Vagina (tissue), 2 donors: Measurements from ENCODE around the gene EIPR1. TPM values are rescaled to one million over a fixed set of nuclear protein-coding genes. Genes with fewer than 3 reads are reported as not detected.

Experiments used
- DNase-seq, 2 donors: peaks; one replicate each; pipeline ENCODE4 v3.0.0-alpha.2; 2017; ENCODE audit errors: extremely low spot score in 2 of 2
- H3K27ac ChIP-seq: fragments of 200-600 bp; sonication (generic); one replicate; pipeline ENCODE4 v1.5.1; 2019
- H3K27me3 ChIP-seq: fragments of 200-600 bp; sonication (generic); one replicate; pipeline ENCODE4 v1.5.1; 2019
- H3K36me3 ChIP-seq, 2 donors: fragments of 200-600 bp; sonication (generic); one replicate each; pipeline ENCODE4 v1.5.1; 2017 to 2019
- H3K4me1 ChIP-seq: fragments of 200-600 bp; sonication (generic); one replicate; pipeline ENCODE4 v1.5.1; 2019
- H3K4me3 ChIP-seq, 2 donors: fragments of 200-600 bp; sonication (generic); 1 replicate in 1 of 2; 2 replicates in 1 of 2; pipeline ENCODE4 v1.5.1; 2016 to 2019
- H3K9me3 ChIP-seq: fragments of 200-600 bp; sonication (generic); one replicate; pipeline ENCODE4 v1.5.1; 2019
- CTCF ChIP-seq, 3 experiments: fragments of 450-650 bp in 2 of 3; fragments of 200-600 bp in 1 of 3; sonication (generic) in 1 of 3; IDR thresholded peaks; one replicate each; pipeline ENCODE4 v1.5.1; 2017 to 2019; ENCODE audit warnings: antibody characterized with exemption in 3 of 3, mild to moderate bottlenecking in 2 of 3, moderate library complexity in 2 of 3
- POLR2A ChIP-seq, 2 donors: fragments of 450-650 bp; IDR thresholded peaks; one replicate each; pipeline ENCODE4 v1.6.1; 2017; ENCODE audit warnings: antibody characterized with exemption in 2 of 2, mild to moderate bottlenecking in 2 of 2, moderate library complexity in 2 of 2
- POLR2AphosphoS5 ChIP-seq, 2 donors: sonication (generic); formaldehyde crosslinking; IDR thresholded peaks; one replicate each; pipeline ENCODE4 v1.9.0; 2017; ENCODE audit warnings: antibody characterized with exemption in 2 of 2, mild to moderate bottlenecking in 2 of 2, low read depth in 1 of 2; ENCODE audit not compliant: insufficient read depth in 1 of 2
- intact Hi-C: fragments of 100-400 bp; cut with DNase I; formaldehyde crosslinking; loops from one replicate; pipeline ENCODE4 v1.15.1; 2023
- total RNA-seq: library from RNA; depleted of rRNA; stranded (reverse); fragments of >200 nt; gene quantifications from one replicate; pipeline ENCODE4 v1.2.3, GENCODE V29; 2016

The EIPR1 gene
- total RNA-seq, 1 donor from 2014 or later = 39.8 TPM

DNA sequence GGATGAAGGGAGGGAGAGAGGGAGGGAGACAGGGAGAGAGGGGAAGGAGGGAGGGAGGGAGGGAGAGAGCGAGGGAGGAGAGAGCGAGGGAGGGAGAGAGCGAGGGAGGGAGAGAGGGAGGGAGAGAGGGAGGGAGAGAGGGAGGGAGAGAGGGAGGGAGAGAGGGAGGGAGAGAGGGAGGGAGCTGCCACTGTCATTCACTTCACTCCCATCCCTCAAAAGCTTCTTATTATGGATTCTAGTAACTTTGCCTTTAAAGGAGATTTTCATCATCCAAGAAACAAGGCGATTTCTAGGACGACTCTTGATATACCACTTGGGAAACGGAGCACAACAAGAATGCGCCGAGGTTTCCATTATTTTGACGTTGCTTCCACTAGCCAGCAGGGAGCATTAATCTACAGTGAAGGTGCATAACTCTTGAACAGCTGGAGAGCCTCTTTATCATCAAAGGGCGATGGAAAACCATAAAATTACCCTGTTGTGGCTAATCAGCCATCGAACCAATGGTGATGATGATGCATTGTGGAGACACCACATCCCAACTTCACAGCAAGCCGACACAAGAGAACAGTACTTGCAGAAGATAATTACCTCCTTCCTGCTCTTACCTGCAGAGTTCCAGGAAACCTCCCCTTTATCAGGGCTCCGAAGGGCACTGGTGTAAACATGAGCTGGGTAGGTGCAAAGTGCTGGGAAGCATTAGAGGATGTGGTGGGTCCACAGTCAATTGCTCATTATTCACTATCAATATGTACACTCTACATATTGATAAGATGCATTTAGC, 130.5 kb downstream of the EIPR1 start:
- no peak for TF ChIP-seq POLR2A (IDR thresholded peaks at IDR 0.05)
- no peak for TF ChIP-seq CTCF (IDR thresholded peaks at IDR 0.05)
- no peak for TF ChIP-seq POLR2AphosphoS5 (IDR thresholded peaks at IDR 0.05; ENCODE audit: insufficient read depth in 1 of 2, low read depth in 1 of 2)
- H3K4me3 ChIP-seq = no peak overlapping the region

DNA sequence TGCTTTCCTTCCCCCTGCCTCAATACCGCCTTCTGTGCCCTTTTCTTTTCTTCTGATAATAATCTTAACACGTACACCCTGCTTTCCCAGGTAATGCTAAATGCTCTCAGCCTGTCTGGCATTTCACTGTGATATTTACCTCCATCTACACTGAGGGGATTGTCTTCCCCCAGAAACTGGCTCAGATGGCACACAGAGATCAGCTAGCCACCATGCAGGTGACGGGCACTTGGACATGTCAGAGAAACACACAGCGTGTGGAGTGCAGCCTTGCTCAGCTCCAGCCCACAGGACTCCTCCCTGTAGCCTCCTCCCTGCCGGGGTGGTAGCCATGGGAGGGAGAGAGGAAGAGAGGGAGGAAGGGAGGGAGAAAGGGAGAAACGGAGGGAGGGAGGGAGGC, 131.2 kb downstream of the EIPR1 start:
- H3K9me3 ChIP-seq = peaks cover 17% of the 10 kb centered on the region
- peaks cover 0 to 15% of the 10 kb centered on the region in 2 donors for H3K36me3 ChIP-seq
- H3K4me3 ChIP-seq = no peak overlapping the region
- H3K27me3 ChIP-seq = no peaks in the 10 kb centered on the region
- H3K27ac ChIP-seq = no peak overlapping the region
- no peaks in the 10 kb centered on the region for H3K4me1 ChIP-seq
- intact Hi-C loops = no loop called here
- DNase-seq = peak; percentile 42 to 77
- TF ChIP-seq POLR2A (IDR thresholded peaks at IDR 0.05) = no peak
- no peak for TF ChIP-seq POLR2AphosphoS5 (IDR thresholded peaks at IDR 0.05; ENCODE audit: insufficient read depth in 1 of 2, low read depth in 1 of 2)
- TF ChIP-seq CTCF (IDR thresholded peaks at IDR 0.05) = no peak

More for the DNA sequence above, 130.5 kb downstream of the EIPR1 start:
- Histone ChIP-seq H3K4me1 (no peaks in the 10 kb centered on the region), H3K36me3 (peaks cover 0 to 15% of the 10 kb centered on the region in 2 donors), H3K27ac (no peak overlapping the region), H3K9me3 (peaks cover 17% of the 10 kb centered on the region), H3K27me3 (no peaks in the 10 kb centered on the region)
- DNase-seq = peak; percentile 14 to 20
- intact Hi-C loops = no loop called here

DNA sequence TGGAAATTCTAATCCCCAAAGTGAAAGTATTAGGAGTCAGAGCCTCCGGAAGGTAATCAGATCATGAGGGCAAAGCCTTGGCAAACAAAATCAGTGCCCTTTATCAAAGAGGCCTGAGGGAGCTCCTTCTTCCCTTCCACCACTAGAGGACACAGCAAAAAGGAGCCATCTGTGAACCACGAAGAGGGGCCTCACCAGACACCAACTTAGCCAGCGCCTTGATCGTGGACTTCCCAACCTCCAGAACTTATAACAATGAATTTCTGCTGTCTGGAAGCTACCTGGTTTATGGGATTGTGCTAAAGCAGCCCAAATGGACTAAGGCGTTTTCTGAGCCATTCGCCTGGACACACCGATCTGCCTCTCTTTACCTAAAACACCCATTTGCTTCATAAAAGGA, 133.1 kb downstream of the EIPR1 start:
- H3K4me1 ChIP-seq = no peaks in the 10 kb centered on the region
- no peaks in the 10 kb centered on the region for H3K27me3 ChIP-seq
- no peak overlapping the region for H3K4me3 ChIP-seq
- peaks cover 0 to 8% of the 10 kb centered on the region in 2 donors for H3K36me3 ChIP-seq
- intact Hi-C loops = no loop called here
- DNase-seq = peak; percentile 25 to 74
- TF ChIP-seq POLR2AphosphoS5 (IDR thresholded peaks at IDR 0.05; ENCODE audit: insufficient read depth in 1 of 2, low read depth in 1 of 2) (no peak), POLR2A (IDR thresholded peaks at IDR 0.05) (no peak), CTCF (IDR thresholded peaks at IDR 0.05) (no peak)
- no peak overlapping the region for H3K27ac ChIP-seq
- H3K9me3 ChIP-seq = peaks cover 10% of the 10 kb centered on the region

- H3K9me3 ChIP-seq = peaks cover 3% of the 10 kb centered on the region
- no peak overlapping the region for H3K4me3 ChIP-seq
- H3K27ac ChIP-seq = no peak overlapping the region
- peaks cover 0 to 6% of the 10 kb centered on the region in 2 donors for H3K36me3 ChIP-seq
- intact Hi-C loops = no loop called here
- no peak for TF ChIP-seq POLR2A (IDR thresholded peaks at IDR 0.05)
- no peak for TF ChIP-seq CTCF (IDR thresholded peaks at IDR 0.05)
- no peak for TF ChIP-seq POLR2AphosphoS5 (IDR thresholded peaks at IDR 0.05; ENCODE audit: insufficient read depth in 1 of 2, low read depth in 1 of 2)
- no peaks in the 10 kb centered on the region for H3K27me3 ChIP-seq
- peak; percentile 64 to 89 for DNase-seq
- no peaks in the 10 kb centered on the region for H3K4me1 ChIP-seq
Measured at GRCh38 chr2:3243804-3244203, 133.8 kb downstream of the EIPR1 start.

GRCh38 chr2:3242747-3243369, 134.8 kb downstream of the EIPR1 start:
- no peak for TF ChIP-seq CTCF (IDR thresholded peaks at IDR 0.05)
- peak; percentile 11 to 19 for DNase-seq
- intact Hi-C loops = no loop called here
- Histone ChIP-seq H3K9me3 (no peaks in the 10 kb centered on the region), H3K27me3 (no peaks in the 10 kb centered on the region), H3K4me1 (no peaks in the 10 kb centered on the region), H3K36me3 (no peaks in the 10 kb centered on the region), H3K4me3 (no peak overlapping the region), H3K27ac (no peak overlapping the region)
